Activated naive CD4-positive, alpha-beta T cell treated with anti-CD3 and anti-CD28 coated beads, Interleukin-2, amount 50 U/mL, for 72 hours (primary cell): ENCODE results near the gene BET1L. TPM values are rescaled to one million over a fixed set of nuclear protein-coding genes. Genes with fewer than 3 reads are reported as not detected.
"Not testable (repeated sequence)": the region's sequence is repeated elsewhere in the genome, so short reads cannot be mapped to it uniquely, and the experiment has no call there.

Source experiments
- ATAC-seq, 2 donors: fragments of 150-1000 bp; cut with Tn5 transposase; 2 replicates each; pipeline ENCODE4 v1.10.0; 2021; ENCODE audit warnings: mild to moderate bottlenecking in 2 of 2, moderate library complexity in 2 of 2
- DNase-seq, 2 donors: peaks; one replicate each; pipeline ENCODE4 v3.0.0; 2021 to 2022; ENCODE audit warnings: low spot score in 2 of 2
- H3K27ac Mint-ChIP-seq, 2 donors: one replicate each; pipeline ENCODE4 v1.8.0; 2022; ENCODE audit warnings: mild to moderate bottlenecking in 2 of 2, mixed read lengths in 2 of 2
- H3K36me3 Mint-ChIP-seq, 2 donors: one replicate each; pipeline ENCODE4 v1.8.0; 2022; ENCODE audit warnings: mixed read lengths in 2 of 2
- H3K9me3 Mint-ChIP-seq, 2 donors: one replicate each; pipeline ENCODE4 v1.8.0; 2022; ENCODE audit warnings: mixed read lengths in 2 of 2
- total RNA-seq, 2 donors: library from RNA; stranded (reverse); gene quantifications; one replicate each; pipeline ENCODE4 v1.2.3, GENCODE V29; 2022

BET1L gene
- 10 to 100 TPM; 53.3 to 81.6 TPM for total RNA-seq

DNA sequence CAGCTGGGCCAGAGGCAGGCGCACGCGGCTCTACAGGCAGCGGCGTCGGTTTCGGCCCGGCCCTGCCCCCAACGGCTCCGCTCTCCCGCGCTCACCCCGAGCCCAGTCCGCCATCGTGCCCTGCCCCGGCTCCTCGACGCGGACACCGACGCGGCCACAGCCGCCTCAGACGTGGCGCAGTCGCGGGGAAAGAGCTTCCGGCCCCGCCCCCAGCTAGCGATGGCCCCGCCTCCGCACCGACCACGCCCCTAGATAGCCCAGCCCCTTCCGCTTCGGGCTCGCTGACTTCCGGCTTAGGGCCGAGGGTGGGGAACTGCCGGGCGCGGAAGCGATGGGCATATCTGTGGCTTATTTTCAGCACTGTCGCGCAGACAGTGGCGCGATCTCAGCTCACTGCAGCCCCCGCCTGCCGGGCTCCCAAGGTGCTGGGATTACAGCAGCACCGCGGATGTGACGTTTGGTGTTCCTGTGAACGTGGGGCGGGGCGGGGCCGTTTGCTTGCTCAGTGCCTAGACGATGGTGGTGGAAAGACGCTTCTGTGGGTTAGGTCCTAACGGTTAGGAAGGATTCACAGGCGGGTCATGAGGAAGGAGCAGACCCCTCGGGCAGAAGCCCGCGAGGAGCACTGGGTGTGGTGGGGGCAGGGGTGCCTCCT lies at the start of gene BET1L, which contains the start of gene RIC8A:
Gene BET1L, minus strand, starts transcription at position 192 of the 655 bp plus-strand sequence. Its CDS starts 78 bp downstream, at position 114.
Gene RIC8A, plus strand, starts transcription at position 501 of the 655 bp plus-strand sequence. CDS start 1,147 bp downstream, outside the sequence.
- Mint-ChIP-seq H3K36me3 (peaks cover 46 to 49% of the 10 kb centered on the region in 2 donors), H3K27ac (peak within 1 kb of the TSS; percentile 99 to 100), H3K9me3 (no peaks in the 10 kb centered on the region)
- DNase-seq = peak; percentile 94 to 97
- ATAC-seq = peak; percentile 80 to 87

GRCh38 chr11:255816-256215 lies 48.6 kb upstream of the BET1L start:
- Mint-ChIP-seq H3K36me3 (peaks cover 12% of the 10 kb centered on the region in 2 donors), H3K27ac (peak overlapping the region in 1 of 2 donors; percentile 44), H3K9me3 (no peaks in the 10 kb centered on the region)
- no peak for DNase-seq
- ATAC-seq = no peak

DNA sequence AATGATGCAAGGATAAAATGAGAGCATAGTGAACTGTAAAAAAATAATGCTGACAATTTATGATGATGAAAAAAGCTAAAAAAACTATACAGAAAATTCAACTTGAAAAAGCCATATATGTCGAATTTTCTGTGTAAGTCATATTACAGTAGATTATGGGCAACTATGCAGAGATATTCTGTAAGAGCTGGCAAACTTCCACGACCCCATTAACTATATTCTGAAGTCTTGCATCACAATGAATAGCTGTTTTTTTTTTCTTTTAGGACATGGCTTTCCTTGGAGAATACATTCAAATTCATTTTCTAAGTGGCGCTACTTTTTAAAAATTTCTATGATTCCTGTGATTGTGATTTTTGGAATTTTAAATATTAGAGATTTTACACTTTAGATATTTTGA lies 48.0 kb upstream of the BET1L start:
- DNase-seq (no peak), ATAC-seq (no peak)
- no peaks in the 10 kb centered on the region for H3K9me3 Mint-ChIP-seq
- peaks cover 12% of the 10 kb centered on the region in 2 donors for H3K36me3 Mint-ChIP-seq
- no peak overlapping the region for H3K27ac Mint-ChIP-seq

DNA sequence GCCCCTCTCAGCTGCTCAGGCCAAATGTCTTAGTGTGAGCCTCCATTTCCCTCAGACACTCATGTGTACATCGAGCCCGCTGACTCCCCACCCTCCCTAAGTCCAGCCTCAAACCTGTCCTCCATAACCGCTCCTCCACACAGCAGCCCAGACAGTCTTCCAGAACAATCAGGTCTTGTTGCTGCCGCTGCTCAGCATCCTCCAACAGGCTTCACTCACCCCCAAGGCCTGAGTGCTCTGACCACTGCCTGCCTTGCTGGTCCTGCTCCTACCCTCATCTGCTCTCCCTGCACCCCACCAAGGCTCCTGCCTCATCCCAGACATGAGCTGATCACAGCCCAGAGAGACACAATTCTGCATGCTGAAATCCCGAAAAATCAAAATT lies 46.7 kb upstream of the BET1L start:
- ATAC-seq = no peak

GRCh38 chr11:253160-253885 lies 46.1 kb upstream of the BET1L start:
- Mint-ChIP-seq H3K27ac (peak overlapping the region in 1 of 2 donors; percentile 60), H3K9me3 (no peaks in the 10 kb centered on the region), H3K36me3 (peaks cover 12 to 17% of the 10 kb centered on the region in 2 donors)
- DNase-seq (no peak), ATAC-seq (no peak)

More for the DNA sequence above, 46.7 kb upstream of the BET1L start:
- peak overlapping the region in 1 of 2 donors; percentile 60 for H3K27ac Mint-ChIP-seq
- no peaks in the 10 kb centered on the region for H3K9me3 Mint-ChIP-seq
- DNase-seq = no peak
- H3K36me3 Mint-ChIP-seq = peaks cover 12 to 16% of the 10 kb centered on the region in 2 donors

- Mint-ChIP-seq H3K27ac (peak overlapping the region in 1 of 2 donors; percentile 60), H3K9me3 (no peaks in the 10 kb centered on the region), H3K36me3 (peaks cover 12 to 17% of the 10 kb centered on the region in 2 donors)
- no peak for DNase-seq
- no peak for ATAC-seq
These were observed 45.5 kb upstream of the BET1L start for GRCh38 chr11:252666-253065.

- Mint-ChIP-seq H3K36me3 (peaks cover 12 to 27% of the 10 kb centered on the region in 2 donors), H3K27ac (no peak overlapping the region), H3K9me3 (no peaks in the 10 kb centered on the region)
- no peak for ATAC-seq
- DNase-seq = no peak
These were observed 44.4 kb upstream of the BET1L start for GRCh38 chr11:251550-251949.

DNA sequence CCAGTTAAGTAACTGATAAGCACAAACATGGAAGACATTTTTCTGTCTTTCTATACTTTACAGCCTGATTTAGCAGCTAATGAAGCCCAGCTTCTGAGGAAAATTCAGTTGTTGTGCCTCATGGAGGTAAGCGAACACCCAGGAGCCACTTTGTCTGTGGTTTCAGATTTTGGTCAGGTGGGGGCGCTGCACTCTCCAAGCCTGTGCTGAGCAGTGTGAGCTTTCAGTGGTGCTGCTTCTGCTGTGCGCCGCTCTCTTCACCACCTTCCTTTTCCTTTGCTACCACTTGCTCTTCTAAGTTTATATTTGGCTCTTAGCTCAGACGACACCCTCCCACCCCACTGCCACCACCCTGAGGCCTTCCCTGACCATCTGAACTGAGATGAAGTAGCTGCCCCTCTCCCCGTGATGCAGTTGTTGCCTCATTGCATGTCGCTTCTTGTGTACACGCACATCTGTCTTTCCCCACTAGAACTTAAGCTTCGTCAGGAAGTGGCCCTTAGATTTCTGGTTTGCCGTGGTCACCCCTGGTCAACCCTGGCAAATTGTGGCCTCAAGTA lies 43.6 kb upstream of the BET1L start:
- ATAC-seq = peak; percentile 83 to 90
- Mint-ChIP-seq H3K36me3 (peaks cover 12 to 27% of the 10 kb centered on the region in 2 donors), H3K9me3 (no peaks in the 10 kb centered on the region), H3K27ac (peak overlapping the region; percentile 10 to 75)
- DNase-seq = peak in 1 of 2 donors; percentile 82

DNA sequence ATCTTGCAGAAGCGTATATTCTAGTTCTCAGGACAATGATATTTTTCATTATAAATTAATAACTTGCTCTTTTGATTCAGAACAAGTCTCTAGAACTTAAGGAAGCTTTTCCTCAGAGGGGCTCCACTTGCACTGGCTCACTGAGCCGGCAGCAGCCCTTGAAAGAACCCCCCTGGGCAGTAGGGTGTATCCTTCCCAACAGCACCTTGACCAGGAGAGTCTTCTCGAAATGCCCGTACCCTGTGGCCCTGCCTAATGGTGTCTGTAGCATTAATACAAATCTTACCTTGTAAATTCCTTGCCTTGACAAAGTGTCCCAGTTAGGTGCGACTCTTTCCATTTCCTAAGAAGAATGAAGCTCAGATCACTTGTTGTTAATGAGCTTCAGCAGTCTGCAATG lies 43.1 kb upstream of the BET1L start:
- Mint-ChIP-seq H3K27ac (peak overlapping the region in 1 of 2 donors; percentile 10), H3K36me3 (peaks cover 16 to 29% of the 10 kb centered on the region in 2 donors), H3K9me3 (no peaks in the 10 kb centered on the region)
- DNase-seq = no peak
- peak in 1 of 2 donors; percentile 23 for ATAC-seq

- H3K9me3 Mint-ChIP-seq = no peaks in the 10 kb centered on the region
- DNase-seq (no peak), ATAC-seq (peak; percentile 18 to 65)
- peak overlapping the region; percentile 1 to 63 for H3K27ac Mint-ChIP-seq
- H3K36me3 Mint-ChIP-seq = peaks cover 20 to 34% of the 10 kb centered on the region in 2 donors
These were observed 41.9 kb upstream of the BET1L start for GRCh38 chr11:249062-249461.

DNA sequence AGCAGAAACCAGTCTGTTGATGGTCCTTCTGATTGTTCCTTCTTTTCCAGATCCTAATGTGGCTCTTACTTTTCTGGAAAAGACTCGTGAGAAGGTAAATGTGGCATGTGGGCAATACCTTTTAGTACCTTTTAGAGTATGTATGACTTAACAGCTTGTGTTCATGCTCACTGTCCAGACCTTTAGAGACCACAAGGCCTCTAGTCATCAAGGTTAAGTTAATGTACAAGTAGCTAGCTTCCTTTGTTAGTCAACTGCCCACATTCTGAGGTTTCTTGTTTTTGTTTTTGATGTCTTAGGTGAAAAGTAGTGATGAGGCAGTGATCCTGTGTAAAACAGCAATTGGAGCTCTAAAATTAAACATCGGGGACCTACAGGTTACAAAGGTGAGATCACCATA lies 37.2 kb upstream of the BET1L start:
- Mint-ChIP-seq H3K9me3 (no peaks in the 10 kb centered on the region), H3K27ac (no peak overlapping the region), H3K36me3 (peaks cover 32 to 49% of the 10 kb centered on the region in 2 donors)
- DNase-seq (no peak), ATAC-seq (peak in 1 of 2 donors; percentile 67)

DNA sequence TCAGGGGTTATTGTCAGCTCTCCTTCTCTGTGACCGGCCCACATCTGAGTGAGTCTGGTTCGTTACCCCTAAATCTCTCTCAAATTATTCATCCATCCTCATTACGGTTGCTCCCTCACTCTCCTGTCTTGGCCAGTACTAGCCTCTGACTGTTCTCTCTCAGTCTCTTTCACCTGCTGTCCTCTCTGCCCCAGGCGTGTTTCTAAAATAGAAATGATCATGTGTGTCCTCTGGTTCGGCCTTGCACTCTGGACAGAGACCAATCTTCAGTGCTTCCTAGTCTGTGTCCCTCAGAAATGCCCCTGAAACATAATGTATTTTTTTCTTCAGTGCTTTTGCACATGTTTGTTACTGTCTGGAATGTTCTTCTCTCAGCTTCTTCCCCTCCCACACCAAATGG lies 34.4 kb upstream of the BET1L start:
- Mint-ChIP-seq H3K9me3 (no peaks in the 10 kb centered on the region), H3K36me3 (peaks cover 40 to 42% of the 10 kb centered on the region in 2 donors), H3K27ac (peak overlapping the region; percentile 28 to 63)
- DNase-seq (no peak), ATAC-seq (no peak)

- H3K27ac Mint-ChIP-seq = peak overlapping the region in 1 of 2 donors; percentile 99
- DNase-seq = no peak
- peaks cover 38 to 40% of the 10 kb centered on the region in 2 donors for H3K36me3 Mint-ChIP-seq
- H3K9me3 Mint-ChIP-seq = no peaks in the 10 kb centered on the region
- no peak for ATAC-seq
These were observed 33.1 kb upstream of the BET1L start for GRCh38 chr11:240315-240714.

- peak overlapping the region; percentile 83 to 99 for H3K27ac Mint-ChIP-seq
- peaks cover 32 to 33% of the 10 kb centered on the region in 2 donors for H3K36me3 Mint-ChIP-seq
- not testable (repeated sequence) for ATAC-seq, H3K9me3 Mint-ChIP-seq, DNase-seq
These were observed 31.1 kb upstream of the BET1L start for GRCh38 chr11:238346-238745.

GRCh38 chr11:236774-237767 lies 29.9 kb upstream of the BET1L start, which contains the start of gene PSMD13:
TSS of gene PSMD13 (plus strand) at chr11:236976. CDS start at chr11:237050, 74 bp downstream.
- peak; percentile 82 to 89 for ATAC-seq
- H3K9me3 Mint-ChIP-seq = no peaks in the 10 kb centered on the region
- peak within 1 kb of the TSS; percentile 99 to 100 for H3K27ac Mint-ChIP-seq
- peaks cover 24% of the 10 kb centered on the region in 2 donors for H3K36me3 Mint-ChIP-seq
- peak; percentile 88 to 90 for DNase-seq
